Natural killer cell (primary cell): ENCODE data around the gene GRHPR. TPM values are rescaled to one million over a fixed set of nuclear protein-coding genes. Genes with fewer than 3 reads are reported as not detected.
A peak's percentile ranks its signal among the peaks of the same experiment; 100 is the strongest.
"Not testable (repeated sequence)": the region's sequence is repeated elsewhere in the genome, so short reads cannot be mapped to it uniquely, and the experiment has no call there.

Experiments used
- ATAC-seq, 3 donors: fragments of 150-1000 bp in 2 of 3; fragments of 200-7000 bp in 1 of 3; cut with Tn5 transposase; 1 replicate in 1 of 3; 2 replicates in 2 of 3; pipeline ENCODE4 v1.10.0; 2021; ENCODE audit warnings: mild to moderate bottlenecking in 2 of 3, moderate library complexity in 2 of 3
- DNase-seq, 2 donors: peaks; one replicate each; pipeline versions ENCODE4 v3.0.0 to v3.0.0-alpha.2; 2013 to 2021; ENCODE audit warnings: mixed read lengths in 1 of 2
- H3K27ac ChIP-seq: one replicate; pipeline ENCODE4 v1.5.1; 2013; ENCODE audit warnings: mild to moderate bottlenecking, low read length
- H3K27me3 ChIP-seq: one replicate; pipeline ENCODE4 v1.6.1; 2013; ENCODE audit warnings: low read length; ENCODE audit not compliant: control insufficient read depth, insufficient read depth
- H3K36me3 ChIP-seq: one replicate; pipeline ENCODE4 v1.6.1; 2013; ENCODE audit warnings: low read length; ENCODE audit not compliant: control insufficient read depth, insufficient read depth
- H3K4me1 ChIP-seq: one replicate; pipeline ENCODE4 v1.6.1; 2013; ENCODE audit warnings: low read length; ENCODE audit not compliant: control insufficient read depth, insufficient read depth
- H3K4me3 ChIP-seq: one replicate; pipeline ENCODE4 v1.5.1; 2013; ENCODE audit warnings: low read length
- H3K9me3 ChIP-seq: one replicate; pipeline ENCODE4 v1.6.1; 2013; ENCODE audit warnings: low read length; ENCODE audit not compliant: control insufficient read depth, insufficient read depth
- H3K27ac Mint-ChIP-seq, 2 donors: one replicate each; pipeline ENCODE4 v1.8.0; 2022; ENCODE audit warnings: mild to moderate bottlenecking in 2 of 2, mixed read lengths in 2 of 2, moderate library complexity in 1 of 2
- H3K27me3 Mint-ChIP-seq, 2 donors: one replicate each; pipeline ENCODE4 v1.8.0; 2022; ENCODE audit warnings: low read depth in 2 of 2, mixed read lengths in 2 of 2
- H3K36me3 Mint-ChIP-seq: one replicate; pipeline ENCODE4 v1.8.0; 2022; ENCODE audit warnings: mixed read lengths
- H3K4me1 Mint-ChIP-seq, 2 donors: one replicate each; pipeline ENCODE4 v1.8.0; 2022; ENCODE audit warnings: mixed read lengths in 2 of 2
- H3K4me3 Mint-ChIP-seq: one replicate; pipeline ENCODE4 v1.8.0; 2022; ENCODE audit warnings: mild to moderate bottlenecking, moderate library complexity, mixed read lengths
- H3K9me3 Mint-ChIP-seq, 2 donors: one replicate each; pipeline ENCODE4 v1.8.0; 2022; ENCODE audit warnings: mixed read lengths in 2 of 2
- CTCF ChIP-seq: fragments of 200-600 bp; IDR thresholded peaks from one replicate; pipeline ENCODE4 v1.8.0; 2022; ENCODE audit warnings: antibody characterized with exemption
- WGBS: methylation state at CpG from one replicate; pipeline ENCODE4 v1.1.7; 2013; ENCODE audit warnings: missing lambda C conversion rate; ENCODE audit not compliant: insufficient coverage; 5-methylcytosine and 5-hydroxymethylcytosine counted together
- intact Hi-C: fragments of 100-400 bp; cut with micrococcal nuclease; formaldehyde crosslinking; loops from one replicate; pipeline ENCODE4 v1.14.2; 2022
- total RNA-seq, 4 donors: library from RNA; stranded (reverse); fragments of 120-200 nt in 1 of 4; gene quantifications; one replicate each; pipeline versions ENCODE4 v1.2.3 to v1.2.4, GENCODE V29; 2013 to 2022

Gene GRHPR
- total RNA-seq, 3 donors from 2014 or later (not counting 1 experiment from before 2014, with no cell fraction given) = 38.1 to 55.6 (median 41.1) TPM

- Histone ChIP-seq H3K4me1 (peaks cover 3% of the 10 kb centered on the region), H3K27me3 (no peaks in the 10 kb centered on the region), H3K36me3 (no peaks in the 10 kb centered on the region), H3K4me3 (no peak overlapping the region), H3K27ac (no peak overlapping the region), H3K9me3 (no peaks in the 10 kb centered on the region)
- Mint-ChIP-seq H3K4me3 (no peak overlapping the region), H3K4me1 (no peaks in the 10 kb centered on the region), H3K9me3 (no peaks in the 10 kb centered on the region), H3K27me3 (peaks cover 0 to 2% of the 10 kb centered on the region in 2 donors), H3K27ac (no peak overlapping the region), H3K36me3 (no peaks in the 10 kb centered on the region)
- intact Hi-C loops = no loop called here
- WGBS = 38% methylated on average over 7 of the region's 7 CpGs
- peak; percentile 42 to 66 (median 43) for ATAC-seq
- DNase-seq = peak in 1 of 2 donors; percentile 59
- TF ChIP-seq CTCF = no peak
Observed at GRCh38 chr9:37390759-37391158, 31.7 kb upstream of the GRHPR start.

GRCh38 chr9:37392272-37392671, 30.2 kb upstream of the GRHPR start:
- no peak overlapping the region for H3K27ac ChIP-seq
- ATAC-seq (no peak), DNase-seq (no peak)
- no peaks in the 10 kb centered on the region for H3K9me3 ChIP-seq
- no peaks in the 10 kb centered on the region for H3K36me3 Mint-ChIP-seq
- H3K4me3 ChIP-seq = no peak overlapping the region
- no peak overlapping the region for H3K4me3 Mint-ChIP-seq
- no peaks in the 10 kb centered on the region for H3K4me1 Mint-ChIP-seq
- H3K4me1 ChIP-seq = peaks cover 3% of the 10 kb centered on the region
- H3K36me3 ChIP-seq = no peaks in the 10 kb centered on the region
- 100% methylated on average over 4 of the region's 8 CpGs for WGBS
- no peaks in the 10 kb centered on the region for H3K27me3 ChIP-seq
- H3K27me3 Mint-ChIP-seq = peaks cover 0 to 2% of the 10 kb centered on the region in 2 donors
- no peaks in the 10 kb centered on the region for H3K9me3 Mint-ChIP-seq
- TF ChIP-seq CTCF = no peak
- intact Hi-C loops = no loop called here
- no peak overlapping the region for H3K27ac Mint-ChIP-seq

GRCh38 chr9:37395229-37395628, 27.3 kb upstream of the GRHPR start:
- H3K27me3 Mint-ChIP-seq = no peaks in the 10 kb centered on the region
- no peaks in the 10 kb centered on the region for H3K36me3 ChIP-seq
- no peak for DNase-seq
- H3K4me1 ChIP-seq = peaks cover 3% of the 10 kb centered on the region
- no peaks in the 10 kb centered on the region for H3K9me3 Mint-ChIP-seq
- no peak for ATAC-seq
- H3K36me3 Mint-ChIP-seq = no peaks in the 10 kb centered on the region
- H3K27me3 ChIP-seq = no peaks in the 10 kb centered on the region
- no peaks in the 10 kb centered on the region for H3K4me1 Mint-ChIP-seq
- 79% methylated on average over 11 of the region's 12 CpGs for WGBS
- H3K9me3 ChIP-seq = no peaks in the 10 kb centered on the region
- H3K4me3 ChIP-seq = no peak overlapping the region
- TF ChIP-seq CTCF = no peak
- no peak overlapping the region for H3K4me3 Mint-ChIP-seq
- intact Hi-C loops = no loop called here
- no peak overlapping the region for H3K27ac ChIP-seq
- H3K27ac Mint-ChIP-seq = no peak overlapping the region

- Histone ChIP-seq H3K4me1 (peaks cover 1% of the 10 kb centered on the region), H3K36me3 (no peaks in the 10 kb centered on the region), H3K27ac (no peak overlapping the region), H3K27me3 (no peaks in the 10 kb centered on the region), H3K9me3 (no peaks in the 10 kb centered on the region), H3K4me3 (no peak overlapping the region)
- Mint-ChIP-seq H3K27me3 (no peaks in the 10 kb centered on the region), H3K27ac (no peak overlapping the region), H3K9me3 (no peaks in the 10 kb centered on the region), H3K36me3 (no peaks in the 10 kb centered on the region), H3K4me3 (no peak overlapping the region), H3K4me1 (no peaks in the 10 kb centered on the region)
- TF ChIP-seq CTCF = no peak
- intact Hi-C loops = no loop called here
- no peak for ATAC-seq
- no peak for DNase-seq
- WGBS = 93% methylated on average over 5 of the region's 8 CpGs
Observed at GRCh38 chr9:37395663-37396062, 26.8 kb upstream of the GRHPR start.

- H3K9me3 Mint-ChIP-seq, H3K4me1 Mint-ChIP-seq, H3K27me3 Mint-ChIP-seq, H3K4me1 ChIP-seq, DNase-seq, intact Hi-C loops, H3K27ac Mint-ChIP-seq, H3K36me3 ChIP-seq, H3K4me3 Mint-ChIP-seq, H3K9me3 ChIP-seq, H3K27me3 ChIP-seq, H3K36me3 Mint-ChIP-seq, ATAC-seq, H3K27ac ChIP-seq, H3K4me3 ChIP-seq: not testable (repeated sequence)
- WGBS = 67% methylated on average over 2 of the region's 3 CpGs
Observed at GRCh38 chr9:37397948-37398347, 24.5 kb upstream of the GRHPR start.
